ENCODE measurements around the gene CD164L2. TPM values are rescaled to one million over a fixed set of nuclear protein-coding genes. Genes with fewer than 3 reads are reported as not detected.
"Not testable (repeated sequence)": the region's sequence is repeated elsewhere in the genome, so short reads cannot be mapped to it uniquely, and the experiment has no call there.

The CD164L2 gene
- total RNA-seq (2014; rRNA removed; shearing (Covaris generic)) (1.2 and 2.8 TPM in 2 replicates), polyA plus RNA-seq (2016; fragmentation: Nextera tagmentation; extraction: Ambion mirVana) (2.0 and 2.4 TPM in 2 replicates)
- long read RNA-seq, partial matches to known transcripts = 0 of 1 reads
- long read RNA-seq, other reads (novel, unspliced or antisense) = 0 of 1 reads

DNA sequence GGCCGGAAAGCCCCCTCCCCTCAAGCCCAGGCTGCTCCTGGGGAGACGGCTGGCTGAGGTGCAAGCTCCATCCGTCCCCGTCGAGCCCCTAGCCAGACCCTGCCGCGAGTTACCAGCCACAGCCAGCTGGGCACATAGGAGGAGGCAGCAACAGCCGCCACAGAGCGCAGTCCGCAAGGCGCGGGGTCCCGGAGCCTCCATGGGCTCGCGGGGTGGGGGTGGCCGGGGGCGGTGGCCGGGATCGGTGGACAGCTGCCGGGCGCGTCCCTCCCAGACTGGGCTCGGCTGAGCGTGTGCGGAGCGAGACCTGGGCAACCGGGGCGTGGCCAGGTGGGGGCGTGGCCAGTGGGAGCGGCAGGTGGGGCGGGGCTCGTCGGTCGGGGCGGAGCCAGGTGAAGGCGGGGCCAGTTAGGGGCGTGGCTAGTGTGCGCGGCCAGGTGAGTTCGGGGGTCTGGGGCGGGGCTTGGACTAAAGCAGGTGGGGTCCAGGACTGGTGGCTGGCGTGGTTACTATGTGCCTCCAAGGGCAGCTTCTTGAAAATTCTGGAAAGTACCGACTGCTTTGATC, at the start of gene CD164L2:
CD164L2 (minus strand) TSS at position 295 of the 567 bp plus-strand sequence; CDS start at position 201, 94 bp downstream.
- no peak within 1 kb of the TSS for H3K27ac ChIP-seq (ENCODE audit: low read depth)
- H3K27ac Mint-ChIP-seq = no peak within 1 kb of the TSS
- peak; percentile 88 for ATAC-seq
- peaks cover 2% of the 10 kb centered on the region; the same call in 1 of the 3 replicates for H3K4me1 Mint-ChIP-seq
- H3K4me2 ChIP-seq = peak within 1 kb of the TSS; percentile 96
- H3K27me3 Mint-ChIP-seq (ENCODE audit: insufficient read depth, low read depth, poor library complexity) = peaks cover 14% of the 10 kb centered on the region
- no peaks in the 10 kb centered on the region for H3F3A ChIP-seq (replicated peaks; ENCODE audit: low read depth)
- H3K9me2 ChIP-seq (ENCODE audit: insufficient read depth) = no peaks in the 10 kb centered on the region
- no peaks in the 10 kb centered on the region for H3K36me3 ChIP-seq (ENCODE audit: insufficient read depth)
- no peaks in the 10 kb centered on the region for H4K20me1 ChIP-seq (replicated peaks; ENCODE audit: insufficient read depth)
- peak within 1 kb of the TSS; percentile 85; the same call in 1 of the 2 replicates for H2AFZ ChIP-seq
- H3K4me3 Mint-ChIP-seq = peak within 1 kb of the TSS; percentile 66
- no peaks in the 10 kb centered on the region for H3K9me3 Mint-ChIP-seq
- H3K36me3 Mint-ChIP-seq (ENCODE audit: low read depth) = no peaks in the 10 kb centered on the region
- peaks cover 5% of the 10 kb centered on the region for H3K27me3 ChIP-seq (ENCODE audit: insufficient read depth)
- peak; percentile 91 for DNase-seq (ENCODE audit: low spot score)
- peaks cover 3% of the 10 kb centered on the region; the same call in 1 of the 2 replicates for H3K4me1 ChIP-seq (ENCODE audit: insufficient read depth)
- H3K79me2 ChIP-seq (replicated peaks; ENCODE audit: insufficient read depth) = no peaks in the 10 kb centered on the region
- H3K4me3 ChIP-seq = peak within 1 kb of the TSS; percentile 75
- TF ChIP-seq CTCF (conservative IDR thresholded peaks at IDR 0.05; ENCODE audit: low read depth in 2 of 2) (no peak), POLR2AphosphoS5 (IDR thresholded peaks at IDR 0.05; ENCODE audit: low read depth) (peak; percentile 85)

- not testable (repeated sequence) for H3K9me2 ChIP-seq (ENCODE audit: insufficient read depth); H4K20me1 ChIP-seq (replicated peaks; ENCODE audit: insufficient read depth); H3K4me3 ChIP-seq; H3K36me3 Mint-ChIP-seq (ENCODE audit: low read depth); H3F3A ChIP-seq (replicated peaks; ENCODE audit: low read depth); H3K36me3 ChIP-seq (ENCODE audit: insufficient read depth); H2AFZ ChIP-seq; DNase-seq (ENCODE audit: low spot score); H3K27ac Mint-ChIP-seq; H3K27ac ChIP-seq (ENCODE audit: low read depth); H3K27me3 ChIP-seq (ENCODE audit: insufficient read depth); ATAC-seq; H3K4me3 Mint-ChIP-seq; H3K9me3 Mint-ChIP-seq; H3K27me3 Mint-ChIP-seq (ENCODE audit: insufficient read depth, low read depth, poor library complexity); H3K4me2 ChIP-seq
- H3K79me2 ChIP-seq (replicated peaks; ENCODE audit: insufficient read depth) = peaks cover 63% of the 10 kb centered on the region
- peaks cover 64% of the 10 kb centered on the region for H3K4me1 Mint-ChIP-seq
- peaks cover 51% of the 10 kb centered on the region for H3K4me1 ChIP-seq (ENCODE audit: insufficient read depth)
Observed at GRCh38 chr1:27432725-27433124, 49.6 kb upstream of the CD164L2 start.

- peaks cover 62% of the 10 kb centered on the region for H3K4me1 Mint-ChIP-seq
Observed at GRCh38 chr1:27431601-27431940, 48.4 kb upstream of the CD164L2 start.

More at GRCh38 chr1:27431601-27431940, 48.4 kb upstream of the CD164L2 start:
- 0 out of 2 replicates have a peak, but pooled peaks cover 3% of the 10 kb centered on the region for H3K36me3 ChIP-seq (ENCODE audit: insufficient read depth)
- H3K4me2 ChIP-seq = peak overlapping the region; percentile 0
- peaks cover 47% of the 10 kb centered on the region for H3K4me1 ChIP-seq (ENCODE audit: insufficient read depth)
- H3K79me2 ChIP-seq (replicated peaks; ENCODE audit: insufficient read depth) = peaks cover 55% of the 10 kb centered on the region
- H3F3A ChIP-seq (replicated peaks; ENCODE audit: low read depth) = no peaks in the 10 kb centered on the region; the same call in 1 of the 2 replicates
- no peak for TF ChIP-seq EZH2 (IDR thresholded peaks at IDR 0.05; ENCODE audit: low read depth, unreplicated experiment)
- no peak for TF ChIP-seq STAT1 (IDR thresholded peaks at IDR 0.05; ENCODE audit: unreplicated experiment)
- no peak for TF ChIP-seq NANOG (IDR thresholded peaks at IDR 0.05; ENCODE audit: borderline replicate concordance)
- H2AFZ ChIP-seq = no peak overlapping the region
- no peak overlapping the region for H3K4me3 Mint-ChIP-seq
- no peaks in the 10 kb centered on the region for H3K9me3 Mint-ChIP-seq
- H3K27me3 Mint-ChIP-seq (ENCODE audit: insufficient read depth, low read depth, poor library complexity) = peaks cover 3% of the 10 kb centered on the region
- no peaks in the 10 kb centered on the region for H4K20me1 ChIP-seq (replicated peaks; ENCODE audit: insufficient read depth)
- peaks cover 18% of the 10 kb centered on the region; the same call in 2 of the 3 replicates for H3K36me3 Mint-ChIP-seq (ENCODE audit: low read depth)
- no peak overlapping the region for H3K4me3 ChIP-seq
- DNase-seq (ENCODE audit: low spot score) = no peak
- H3K27ac Mint-ChIP-seq = peak overlapping the region; percentile 98
- peak overlapping the region; percentile 82 for H3K27ac ChIP-seq (ENCODE audit: low read depth)
- H3K27me3 ChIP-seq (ENCODE audit: insufficient read depth) = no peaks in the 10 kb centered on the region
- no peaks in the 10 kb centered on the region for H3K9me2 ChIP-seq (ENCODE audit: insufficient read depth)
- ATAC-seq = no peak

Measured in GM23338 (cell line).